Suppressor macrophage (primary cell): ENCODE results near the gene OR2A2.
"Not testable (repeated sequence)": the region's sequence is repeated elsewhere in the genome, so short reads cannot be mapped to it uniquely, and the experiment has no call there.

ENCODE experiments used
- DNase-seq, 4 experiments: peaks; one replicate each; pipeline ENCODE4 v3.0.0-alpha.2; 2020 to 2022
- total RNA-seq, 17 experiments: gene quantifications; one replicate each; lab custom pipeline; 2026; ENCODE audit warnings: mixed read lengths in 6 of 17, inconsistent platforms in 3 of 17; lab: John Stamatoyannopoulos, UW

Gene OR2A2
- 0 to 0.22 (median 0) reads per million in 17 experiments for total RNA-seq

DNA sequence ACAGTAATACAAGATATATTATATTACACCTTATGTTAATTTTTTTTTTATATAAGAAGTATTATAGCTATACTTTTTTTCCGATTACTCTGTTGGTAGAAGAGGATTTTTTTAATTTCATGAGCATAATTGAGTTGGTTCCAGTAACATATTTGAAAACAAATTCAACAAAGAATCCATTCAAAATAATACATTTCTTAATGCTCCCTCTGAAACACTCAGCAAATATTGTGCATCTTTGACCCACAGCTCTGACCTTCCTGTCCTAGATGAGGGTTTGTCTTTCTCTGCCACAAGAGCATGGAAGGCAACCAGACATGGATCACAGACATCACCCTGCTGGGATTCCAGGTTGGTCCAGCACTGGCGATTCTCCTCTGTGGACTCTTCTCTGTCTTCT is at the start of gene OR2A2:
Gene OR2A2, plus strand, starts transcription at position 301 of the 400 bp plus-strand sequence. Its CDS starts 0 bp downstream, at position 301.
- no peak for DNase-seq

- peak in 1 of 4 experiments; percentile 3 for DNase-seq
These were observed 45.7 kb upstream of the OR2A2 start for GRCh38 chr7:144063710-144064109.

- DNase-seq, result no peak
These were observed 39.9 kb upstream of the OR2A2 start, which contains the start of gene OR2A25 for GRCh38 chr7:144069511-144069910. Gene OR2A25 (plus strand): TSS chr7:144069811. CDS start chr7:144074220, 4,409 bp downstream.

GRCh38 chr7:144069953-144070352 is 39.4 kb upstream of the OR2A2 start:
- no peak for DNase-seq

- DNase-seq, result no peak
These were observed 35.0 kb upstream of the OR2A2 start for GRCh38 chr7:144074374-144074773.

- DNase-seq, result no peak
These were observed 23.4 kb upstream of the OR2A2 start, which contains the start of gene OR2A12 for GRCh38 chr7:144085978-144086377. Gene OR2A12 (plus strand): TSS chr7:144086278. CDS start chr7:144095108, 8,830 bp downstream.

DNA sequence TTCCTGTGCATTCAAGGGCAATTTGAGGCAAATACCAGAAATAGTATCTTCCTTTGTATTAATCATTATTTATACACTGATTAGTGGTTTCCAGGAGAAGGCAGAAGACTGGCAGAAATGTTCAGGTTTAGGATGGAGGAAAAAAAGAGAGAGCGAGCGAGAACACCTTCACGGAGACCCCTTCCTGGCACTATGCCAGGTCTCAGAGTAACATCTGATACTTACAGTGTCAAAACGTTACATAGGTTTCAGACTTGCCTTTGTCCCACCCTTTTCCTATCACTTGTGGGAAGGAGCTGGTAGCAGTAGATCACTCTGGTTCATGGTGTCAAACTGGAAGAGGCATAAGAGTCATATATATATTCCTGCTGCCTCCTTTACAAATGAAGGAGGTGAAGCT is 22.7 kb upstream of the OR2A2 start:
- no peak for DNase-seq

GRCh38 chr7:144087230-144087629 is 22.2 kb upstream of the OR2A2 start:
- no peak for DNase-seq

- DNase-seq, result no peak
These were observed 18.7 kb upstream of the OR2A2 start for GRCh38 chr7:144090667-144091066.

DNA sequence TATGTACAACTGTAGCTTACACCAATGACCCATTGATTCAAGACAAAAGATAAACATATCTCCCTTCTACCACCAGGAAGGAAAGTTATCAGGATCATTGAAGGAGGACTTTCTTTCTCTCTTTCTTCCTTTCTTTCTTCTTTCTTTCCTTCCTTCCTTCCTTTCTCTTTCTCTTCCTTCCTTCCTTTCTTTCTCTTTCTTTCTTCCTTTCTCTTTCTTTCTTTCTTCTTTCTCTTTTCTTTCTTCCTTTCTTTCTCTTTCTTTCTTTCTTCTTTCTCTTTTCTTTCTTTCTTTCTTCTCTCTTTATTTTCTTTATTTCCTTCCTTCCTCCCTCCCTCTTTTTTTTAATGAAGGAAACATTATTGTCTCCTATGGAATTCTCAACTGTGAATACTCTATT is 10.6 kb upstream of the OR2A2 start:
- no peak for DNase-seq

- DNase-seq, result no peak
These were observed 8.8 kb upstream of the OR2A2 start for GRCh38 chr7:144100607-144101006.

- DNase-seq, result no peak
These were observed 7.3 kb upstream of the OR2A2 start for GRCh38 chr7:144102041-144102440.

- no peak for DNase-seq
These were observed 4.2 kb upstream of the OR2A2 start for GRCh38 chr7:144105211-144105610.

DNA sequence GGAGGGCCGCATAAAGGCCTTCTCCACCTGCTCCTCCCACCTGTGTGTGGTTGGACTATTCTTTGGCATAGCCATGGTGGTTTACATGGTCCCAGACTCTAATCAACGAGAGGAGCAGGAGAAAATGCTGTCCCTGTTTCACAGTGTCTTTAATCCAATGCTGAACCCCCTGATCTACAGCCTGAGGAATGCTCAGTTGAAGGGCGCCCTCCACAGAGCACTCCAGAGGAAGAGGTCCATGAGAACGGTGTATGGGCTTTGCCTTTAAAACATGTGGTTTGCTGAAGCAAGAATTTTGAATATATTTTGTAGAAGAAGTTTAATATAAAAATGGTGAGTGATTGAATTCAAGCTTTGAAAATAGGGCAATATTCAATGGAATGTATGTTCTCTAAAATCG is 889 bp downstream of the OR2A2 start:
- no peak for DNase-seq

GRCh38 chr7:144113651-144114050 is 4.3 kb downstream of the OR2A2 start:
- DNase-seq, result no peak

DNA sequence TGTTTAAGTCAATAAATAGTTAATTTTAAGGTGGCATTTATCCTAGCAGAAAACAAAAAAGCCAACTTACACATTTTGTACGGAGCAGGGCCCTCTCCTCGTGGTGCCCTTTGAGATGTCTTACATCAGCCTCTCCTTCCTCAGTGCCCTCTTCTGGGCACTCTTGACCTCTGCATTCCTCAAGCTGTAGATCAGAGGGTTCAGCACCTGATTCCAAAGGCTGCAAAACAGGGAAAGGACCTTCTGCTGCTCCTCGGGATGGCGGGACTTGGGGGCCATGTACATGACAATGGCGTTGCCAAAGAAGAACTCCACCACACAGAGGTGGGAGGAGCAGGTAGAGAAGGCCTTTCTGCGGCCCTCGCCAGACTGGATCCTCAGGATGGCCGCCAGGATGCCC is 9.0 kb downstream of the OR2A2 start:
- DNase-seq, result no peak

GRCh38 chr7:144122876-144123275 is 13.5 kb downstream of the OR2A2 start, which contains the start of gene OR2A14:
Gene OR2A14 (plus strand): TSS chr7:144123176. CDS start chr7:144129113, 5,937 bp downstream.
- no peak for DNase-seq

DNA sequence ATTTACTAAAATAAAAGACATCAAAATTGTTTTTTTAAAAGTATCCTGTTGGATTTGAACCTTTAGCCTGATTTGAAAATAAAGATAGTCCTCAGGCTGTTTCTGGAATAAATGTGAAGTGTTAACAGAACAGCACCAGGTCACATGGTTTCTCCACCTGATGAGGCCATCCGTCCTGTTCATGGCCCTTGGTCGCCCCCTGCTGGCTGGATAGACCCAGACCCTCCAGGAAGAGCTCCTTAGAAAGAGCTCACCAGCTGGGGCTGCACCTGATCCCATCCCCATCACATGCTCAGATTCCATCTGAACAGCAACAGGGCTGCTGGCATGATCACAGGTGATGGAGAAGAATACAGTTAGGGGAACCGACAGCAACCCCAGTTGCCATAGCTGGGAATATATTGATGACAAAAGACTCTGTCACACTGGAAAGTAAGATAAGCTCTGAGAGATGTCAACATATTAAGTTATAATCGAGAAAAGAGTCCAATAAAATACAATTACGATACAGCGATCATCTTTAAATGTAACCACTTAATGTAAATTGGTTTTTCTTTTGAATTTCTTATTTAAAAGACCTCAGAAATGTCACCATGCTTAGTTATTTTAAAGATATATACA is 18.4 kb downstream of the OR2A2 start:
- DNase-seq, result peak; percentile 86 to 94 (median 89)

DNA sequence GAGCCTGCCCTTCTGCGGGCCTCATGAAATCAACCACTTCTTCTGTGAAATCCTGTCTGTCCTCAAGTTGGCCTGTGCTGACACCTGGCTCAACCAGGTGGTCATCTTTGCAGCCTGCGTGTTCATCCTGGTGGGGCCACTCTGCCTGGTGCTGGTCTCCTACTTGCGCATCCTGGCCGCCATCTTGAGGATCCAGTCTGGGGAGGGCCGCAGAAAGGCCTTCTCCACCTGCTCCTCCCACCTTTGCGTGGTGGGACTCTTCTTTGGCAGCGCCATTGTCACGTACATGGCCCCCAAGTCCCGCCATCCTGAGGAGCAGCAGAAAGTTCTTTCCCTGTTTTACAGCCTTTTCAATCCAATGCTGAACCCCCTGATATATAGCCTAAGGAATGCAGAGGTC is 20.2 kb downstream of the OR2A2 start:
- DNase-seq, result not testable (repeated sequence)

- DNase-seq, result no peak
These were observed 21.3 kb downstream of the OR2A2 start for GRCh38 chr7:144130730-144131129.

- no peak for DNase-seq
These were observed 22.9 kb downstream of the OR2A2 start for GRCh38 chr7:144132262-144132661.

- DNase-seq, result peak in 1 of 4 experiments; percentile 1
These were observed 23.9 kb downstream of the OR2A2 start for GRCh38 chr7:144133307-144133706.

GRCh38 chr7:144134116-144134515 is 24.7 kb downstream of the OR2A2 start:
- no peak for DNase-seq

DNA sequence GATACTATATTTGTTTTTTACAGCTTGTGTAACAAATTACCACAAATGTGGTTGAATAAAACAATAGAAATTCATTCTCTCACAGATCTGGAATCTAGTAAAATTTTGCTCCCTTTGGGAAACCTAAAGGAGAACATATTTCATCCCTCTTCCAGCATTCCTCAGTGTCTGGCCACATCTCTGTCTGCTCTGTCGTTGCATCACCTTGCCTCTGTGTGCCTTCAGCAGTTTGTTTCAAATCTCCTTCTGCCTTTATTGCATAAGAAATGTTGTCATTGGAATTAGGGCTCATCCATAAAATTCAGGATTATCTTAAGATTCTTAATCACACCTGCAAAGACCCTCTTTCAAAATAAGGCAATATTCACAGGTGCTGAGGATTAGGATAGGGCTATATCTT is 28.1 kb downstream of the OR2A2 start:
- no peak for DNase-seq

- DNase-seq, result no peak
These were observed 32.8 kb downstream of the OR2A2 start for GRCh38 chr7:144142187-144142586.
